SJCRH30 (cell line): ENCODE results near the gene ARHGEF5. TPM values are rescaled to one million over a fixed set of nuclear protein-coding genes. Genes with fewer than 3 reads are reported as not detected.

ENCODE experiments used
- total RNA-seq: library from RNA; depleted of rRNA; stranded (reverse); fragments of >200 nt; shearing (Covaris generic); gene quantifications from 2 replicates; pipeline ENCODE4 v1.2.3, GENCODE V29; 2014; rRNA removed

The ARHGEF5 gene
- total RNA-seq, 1 experiment from 2014 or later, result not detected

Other genes starting within 250 kb of the ARHGEF5 start
- not detected in 2 replicates for gene OR2A2, start 245.8 kb upstream of the ARHGEF5 start, total RNA-seq
- gene OR2A14, start 232.2 kb upstream of the ARHGEF5 start, total RNA-seq, result not detected in 2 replicates
- not detected in 2 replicates for gene CTAGE4, start 171.9 kb upstream of the ARHGEF5 start, total RNA-seq
- not detected in 2 replicates for gene ARHGEF35, start 159.6 kb upstream of the ARHGEF5 start, total RNA-seq
- gene OR2A42, start 115.8 kb upstream of the ARHGEF5 start, total RNA-seq, result not detected in 2 replicates
- gene OR2A7, start 90.6 kb upstream of the ARHGEF5 start, total RNA-seq, result not detected in 2 replicates
- gene CTAGE8, start 86.1 kb upstream of the ARHGEF5 start, total RNA-seq, result not detected in 2 replicates
- not detected in 2 replicates for gene OR2A1, start 43.0 kb upstream of the ARHGEF5 start, total RNA-seq
- gene NOBOX, start 48.3 kb downstream of the ARHGEF5 start, total RNA-seq, result not detected in 2 replicates